HS-27A (cell line): ENCODE results near the gene HIPK2.
"Not testable (repeated sequence)": the region's sequence is repeated elsewhere in the genome, so short reads cannot be mapped to it uniquely, and the experiment has no call there.

Source experiments
- DNase-seq: peaks from one replicate; pipeline ENCODE4 v3.0.0-alpha.2; 2012; ENCODE audit warnings: low read depth, missing footprints

Gene HIPK2

GRCh38 chr7:139673762-139674161 lies 104.0 kb downstream of the HIPK2 start:
- no peak for DNase-seq

GRCh38 chr7:139673230-139673629 lies 104.6 kb downstream of the HIPK2 start:
- DNase-seq: no peak

- no peak for DNase-seq
Measured at GRCh38 chr7:139671967-139672366, 105.8 kb downstream of the HIPK2 start.

GRCh38 chr7:139670662-139671061 lies 107.1 kb downstream of the HIPK2 start:
- not testable (repeated sequence) for DNase-seq

GRCh38 chr7:139669106-139670061 lies 108.4 kb downstream of the HIPK2 start:
- DNase-seq: no peak

- DNase-seq: no peak
Measured at GRCh38 chr7:139667377-139667776, 110.4 kb downstream of the HIPK2 start.

- DNase-seq: no peak
Measured at GRCh38 chr7:139666501-139666900, 111.3 kb downstream of the HIPK2 start.

- DNase-seq: no peak
Measured at GRCh38 chr7:139664434-139664833, 113.4 kb downstream of the HIPK2 start.

GRCh38 chr7:139663608-139664177 lies 114.1 kb downstream of the HIPK2 start:
- DNase-seq: no peak

GRCh38 chr7:139661903-139662302 lies 115.9 kb downstream of the HIPK2 start:
- no peak for DNase-seq

GRCh38 chr7:139661043-139661440 lies 116.8 kb downstream of the HIPK2 start:
- no peak for DNase-seq

- DNase-seq: no peak
Measured at GRCh38 chr7:139660317-139661042, 117.3 kb downstream of the HIPK2 start.

GRCh38 chr7:139659922-139660316 lies 117.9 kb downstream of the HIPK2 start:
- no peak for DNase-seq

GRCh38 chr7:139658908-139659675 lies 118.7 kb downstream of the HIPK2 start:
- no peak for DNase-seq

GRCh38 chr7:139658296-139658695 lies 119.5 kb downstream of the HIPK2 start:
- DNase-seq: no peak

GRCh38 chr7:139657725-139658124 lies 120.1 kb downstream of the HIPK2 start:
- no peak for DNase-seq

- DNase-seq: no peak
Measured at GRCh38 chr7:139656387-139656786, 121.4 kb downstream of the HIPK2 start.

GRCh38 chr7:139655305-139655704 lies 122.5 kb downstream of the HIPK2 start:
- no peak for DNase-seq

GRCh38 chr7:139654276-139655181 lies 123.3 kb downstream of the HIPK2 start:
- no peak for DNase-seq

GRCh38 chr7:139651914-139652313 lies 125.9 kb downstream of the HIPK2 start:
- DNase-seq: no peak

- DNase-seq: no peak
Measured at GRCh38 chr7:139651308-139651707, 126.5 kb downstream of the HIPK2 start.
